Stimulated activated CD8-positive, alpha-beta memory T cell treated with anti-CD3 and anti-CD28 coated beads, Interleukin-15, amount 100 ng/mL, for 1 hour (primary cell): ENCODE data around the gene DOK3.
"Not testable (repeated sequence)": the region's sequence is repeated elsewhere in the genome, so short reads cannot be mapped to it uniquely, and the experiment has no call there.

Experiments
- DNase-seq: peaks from one replicate; pipeline ENCODE4 v3.0.0-alpha.2; 2020; ENCODE audit warnings: low read depth

Gene DOK3

DNA sequence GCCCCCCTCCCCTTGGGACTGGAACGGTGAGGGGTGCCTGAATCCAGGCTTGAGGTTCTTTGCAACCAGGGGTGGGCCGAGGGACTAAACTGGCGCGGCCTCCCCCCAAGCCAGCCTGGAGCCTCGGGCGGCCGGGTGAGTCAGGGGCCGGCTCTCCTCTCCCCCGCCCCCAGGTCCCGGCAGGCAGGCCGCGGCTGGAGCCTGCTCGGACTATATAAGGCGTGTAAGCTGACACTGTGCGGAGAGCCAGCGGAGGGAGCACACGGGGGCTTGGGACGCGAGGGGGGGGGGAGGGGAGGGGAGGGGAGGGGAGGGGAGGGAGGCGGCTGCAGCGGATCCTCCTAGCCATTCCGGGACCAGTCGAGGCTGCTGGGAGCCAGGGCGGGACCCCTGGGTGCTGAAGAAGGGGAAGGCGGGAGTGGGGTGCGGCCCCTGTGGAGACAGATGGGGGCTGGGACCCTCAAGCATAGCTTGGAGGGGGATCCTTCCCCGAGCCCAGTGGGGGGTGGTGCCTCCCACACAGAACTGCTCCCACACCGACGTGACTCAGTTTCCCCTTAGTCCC lies 12.8 kb downstream of the DOK3 start:
- no peak for DNase-seq

DNA sequence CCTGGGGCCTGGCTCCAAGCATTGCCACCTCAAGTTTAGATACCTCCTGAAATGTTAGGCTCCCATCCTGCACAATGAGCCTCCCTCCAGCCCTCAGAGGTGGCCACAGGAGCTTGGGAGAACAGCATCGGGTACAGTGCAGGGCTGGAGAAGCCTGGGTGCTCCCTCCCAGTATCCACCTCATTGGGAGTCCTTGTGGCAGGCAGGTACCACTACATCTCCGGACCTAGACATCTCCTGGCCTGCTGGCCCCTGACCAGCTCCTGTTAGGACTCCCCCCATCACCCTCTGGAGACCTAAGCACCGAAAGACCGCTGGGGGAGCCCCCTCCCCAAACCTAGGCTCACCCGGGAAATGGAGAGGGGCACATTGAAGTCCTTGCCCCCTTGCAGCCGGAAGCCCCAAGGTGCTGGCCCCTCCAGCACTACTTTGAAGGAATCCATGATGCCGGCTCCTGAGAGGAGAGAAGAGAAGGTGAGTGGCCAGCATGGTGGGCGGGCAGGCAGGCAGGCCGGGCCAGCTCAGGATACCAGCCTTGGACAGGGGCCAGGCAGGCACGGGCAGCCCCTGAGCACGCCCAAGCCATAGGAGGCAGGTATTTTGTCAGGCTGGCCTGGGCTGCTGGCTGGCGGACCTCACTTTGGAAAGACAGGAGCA lies 13.4 kb downstream of the DOK3 start:
- DNase-seq = no peak

DNA sequence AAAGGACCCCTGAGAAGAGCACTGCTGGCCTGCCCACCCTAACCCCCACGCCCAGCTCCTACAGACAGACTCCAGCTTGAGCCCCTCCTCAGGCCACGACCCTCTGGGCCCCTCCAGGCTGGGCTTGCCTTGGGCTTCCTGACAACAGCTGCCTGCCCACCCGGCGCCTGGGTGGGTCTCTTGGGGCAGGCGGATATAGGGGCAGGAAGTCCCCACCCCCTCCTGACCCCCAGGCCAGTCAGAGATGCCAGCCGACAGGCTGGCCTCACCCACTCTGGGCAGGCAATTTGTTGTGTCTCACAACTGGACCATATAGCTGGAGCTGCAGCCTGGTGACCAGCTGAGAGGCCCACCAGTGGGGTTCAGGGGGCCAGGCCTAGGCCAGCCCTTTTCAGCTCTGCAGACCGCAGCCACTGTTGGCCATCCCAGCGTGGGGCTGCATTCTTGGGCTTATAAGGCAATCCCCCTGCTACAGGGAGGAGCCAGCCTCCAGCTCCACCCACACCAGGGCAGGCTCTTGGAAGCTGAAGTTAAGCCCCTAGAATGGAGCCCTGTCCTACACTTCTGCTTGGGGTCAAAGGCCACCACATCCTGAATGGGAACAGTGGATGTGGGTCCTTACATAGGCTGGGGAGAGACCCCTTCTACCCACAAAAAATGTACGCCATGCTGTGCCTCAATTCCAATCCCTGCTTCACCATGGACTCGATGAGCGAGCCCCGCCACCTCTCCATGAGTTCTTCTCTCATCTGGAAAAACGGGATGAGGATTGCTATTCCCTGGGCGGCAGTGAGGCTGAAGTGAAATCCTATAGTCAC lies 14.2 kb downstream of the DOK3 start:
- DNase-seq = no peak

DNA sequence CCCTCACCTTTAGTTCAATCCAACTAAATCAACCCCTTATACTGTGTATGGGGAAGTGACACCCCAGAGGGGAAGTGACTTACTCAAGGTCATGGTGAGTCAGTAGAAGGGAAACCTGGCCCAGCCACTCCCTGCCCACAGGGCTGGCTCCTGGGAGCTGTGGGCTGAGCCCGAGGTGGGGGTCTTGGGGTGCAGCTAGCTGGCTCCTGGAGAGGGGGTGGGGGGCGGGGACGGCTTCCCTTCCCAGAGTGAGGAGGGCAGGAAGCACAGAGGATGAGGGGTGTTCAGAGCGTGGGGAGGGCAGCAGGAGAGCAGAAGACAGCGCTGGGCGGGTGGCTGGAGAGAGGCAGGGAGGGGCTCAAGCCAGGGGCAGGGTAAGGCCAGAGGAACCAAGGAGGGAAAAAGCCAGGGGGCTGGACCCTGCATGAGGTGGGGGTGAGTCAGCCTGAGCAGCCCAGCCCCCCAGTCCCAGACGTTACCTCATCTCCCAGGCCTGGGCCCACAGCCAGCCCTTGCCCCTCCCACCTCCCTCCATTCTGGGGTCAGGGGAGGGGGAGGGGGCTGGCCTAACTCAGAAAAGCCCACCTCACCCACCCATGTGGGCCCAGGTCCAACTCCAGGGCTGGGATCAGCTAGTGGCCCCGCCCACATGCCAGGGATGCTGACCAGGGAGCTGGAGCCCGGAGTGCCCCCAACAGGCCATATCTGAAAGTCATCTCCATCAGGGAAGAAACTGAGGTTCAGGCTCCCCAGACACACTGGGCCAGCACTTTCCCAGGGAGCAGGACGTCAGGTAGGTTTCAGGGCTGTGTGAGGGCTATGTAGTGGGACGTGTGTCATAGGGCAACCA lies 15.1 kb downstream of the DOK3 start:
- DNase-seq = no peak

DNA sequence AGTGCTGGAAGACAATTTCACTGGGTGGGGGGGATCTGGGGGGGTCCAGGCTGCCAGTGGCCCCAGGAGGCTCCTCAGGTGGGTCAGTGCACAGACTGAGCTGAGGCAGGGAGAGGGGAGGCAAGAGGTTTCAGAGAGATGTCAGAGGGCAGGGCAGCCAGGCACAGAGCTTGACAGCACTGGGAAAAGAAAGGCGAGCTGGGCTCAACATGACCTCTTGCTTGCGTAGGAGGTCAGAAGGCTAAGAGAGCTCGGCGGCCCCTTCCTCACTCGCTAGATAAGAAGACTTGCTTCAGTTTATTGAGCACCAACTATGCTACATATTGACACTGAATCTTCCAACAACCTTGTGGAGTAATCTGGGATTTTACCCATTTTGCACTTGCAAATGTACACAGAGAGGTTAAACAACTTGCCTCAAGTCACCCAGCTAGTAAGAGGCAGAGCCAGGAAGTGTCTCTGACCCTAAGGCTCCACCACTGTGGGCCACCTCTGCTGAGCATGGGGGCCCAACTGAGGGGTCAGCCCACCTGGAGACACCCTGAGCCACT lies 15.8 kb downstream of the DOK3 start:
- no peak for DNase-seq

DNA sequence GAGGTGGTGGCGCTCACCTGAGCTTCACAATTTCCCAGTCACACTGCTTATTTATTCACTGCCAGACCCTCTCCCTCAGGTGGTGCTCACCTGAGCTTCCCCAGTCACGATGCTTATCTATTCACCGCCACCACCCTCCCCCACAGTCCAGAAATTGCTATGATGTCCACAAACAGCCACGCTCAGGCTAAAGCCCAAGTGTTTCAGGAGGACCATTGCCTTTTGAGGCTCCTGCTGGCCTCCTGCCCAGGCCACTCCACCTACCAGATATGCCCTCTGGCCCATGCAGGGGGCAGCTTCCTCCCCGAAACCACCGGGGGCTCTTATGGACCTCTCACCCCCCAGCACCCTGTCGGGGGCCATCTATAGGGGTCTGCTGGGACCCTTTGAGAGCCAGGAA lies 16.8 kb downstream of the DOK3 start:
- DNase-seq = no peak

DNA sequence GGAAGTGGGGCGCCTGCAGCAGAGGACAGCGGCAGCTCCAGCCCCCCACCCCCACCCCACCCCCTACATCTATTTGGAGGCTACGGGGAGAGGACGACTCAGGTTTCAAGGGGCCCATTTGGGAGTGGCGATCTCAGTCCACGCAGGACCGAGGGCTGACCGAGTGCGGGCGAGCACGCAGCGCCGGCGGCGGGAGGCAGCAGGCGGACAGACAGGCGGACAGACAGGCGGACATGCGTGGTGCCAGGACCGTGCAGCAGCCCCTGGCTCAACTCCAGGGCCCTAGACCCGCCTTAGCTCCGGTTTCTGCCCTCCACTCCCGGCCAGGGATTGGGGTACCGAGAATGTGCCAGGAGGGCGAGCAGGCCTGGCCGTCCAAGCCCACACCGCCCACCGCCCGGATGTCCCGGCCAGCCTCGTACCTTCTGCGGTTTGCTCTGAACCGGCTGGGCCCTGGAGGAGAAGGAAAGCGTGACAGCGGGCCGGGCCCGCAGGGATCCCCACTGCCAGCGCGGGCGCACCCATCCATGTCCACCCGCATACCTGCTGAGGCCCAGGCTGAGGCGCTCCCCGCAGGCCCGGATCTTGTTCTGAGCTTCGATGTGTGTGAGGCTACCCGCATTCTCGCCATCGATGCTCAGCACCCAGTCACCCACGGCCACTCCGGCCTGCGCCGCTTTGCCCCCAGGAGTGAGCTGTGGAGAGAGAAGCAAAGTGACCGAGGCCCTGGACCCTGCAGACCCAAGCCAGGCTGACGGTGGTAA lies 17.5 kb downstream of the DOK3 start:
- DNase-seq = no peak

DNA sequence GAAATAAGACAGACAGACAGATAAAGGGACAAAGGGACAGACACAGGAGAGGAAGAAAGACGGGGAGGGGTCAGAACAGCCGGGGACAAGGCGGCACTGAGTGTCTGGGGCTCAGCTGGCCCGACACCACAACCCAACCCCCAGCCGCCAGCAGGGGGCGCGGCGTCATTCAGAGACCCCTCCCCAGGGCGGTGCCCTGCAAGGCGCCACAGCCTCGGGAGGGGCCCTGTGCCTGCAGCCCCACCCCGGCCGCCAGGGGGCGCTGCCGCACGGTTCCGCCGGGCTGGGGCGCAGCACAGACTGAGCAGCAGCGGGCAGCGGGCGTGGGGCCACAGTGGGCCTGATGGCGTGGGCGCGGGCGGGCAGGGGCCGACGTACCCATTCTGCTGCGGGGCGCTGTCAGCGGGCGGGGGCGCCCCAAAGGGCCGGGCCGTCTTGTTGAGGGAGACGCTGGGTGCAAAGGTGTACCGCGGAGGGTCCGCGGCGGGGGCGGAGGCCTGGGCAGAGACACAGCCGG lies 18.1 kb downstream of the DOK3 start:
- no peak for DNase-seq

DNA sequence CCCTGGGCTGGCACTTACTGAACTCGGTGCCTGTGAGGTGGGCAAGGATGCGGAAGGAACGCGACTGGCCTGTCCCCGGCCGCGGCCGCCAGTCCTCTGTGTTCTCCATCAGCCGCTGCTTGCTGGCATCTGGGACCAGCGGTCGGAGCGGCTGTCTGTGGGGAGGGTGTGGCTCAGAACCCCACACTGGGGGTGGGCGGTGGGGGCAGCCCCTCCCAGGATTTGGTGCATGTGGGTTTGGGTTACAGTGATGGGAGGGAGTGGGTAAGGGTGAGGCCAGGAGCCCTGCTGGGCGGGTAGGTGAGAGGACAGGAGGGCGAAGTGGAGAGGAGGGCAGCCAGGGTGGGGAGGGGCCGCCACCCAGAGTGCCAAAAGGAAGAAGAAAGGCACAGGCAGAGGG lies 18.6 kb downstream of the DOK3 start:
- no peak for DNase-seq

DNA sequence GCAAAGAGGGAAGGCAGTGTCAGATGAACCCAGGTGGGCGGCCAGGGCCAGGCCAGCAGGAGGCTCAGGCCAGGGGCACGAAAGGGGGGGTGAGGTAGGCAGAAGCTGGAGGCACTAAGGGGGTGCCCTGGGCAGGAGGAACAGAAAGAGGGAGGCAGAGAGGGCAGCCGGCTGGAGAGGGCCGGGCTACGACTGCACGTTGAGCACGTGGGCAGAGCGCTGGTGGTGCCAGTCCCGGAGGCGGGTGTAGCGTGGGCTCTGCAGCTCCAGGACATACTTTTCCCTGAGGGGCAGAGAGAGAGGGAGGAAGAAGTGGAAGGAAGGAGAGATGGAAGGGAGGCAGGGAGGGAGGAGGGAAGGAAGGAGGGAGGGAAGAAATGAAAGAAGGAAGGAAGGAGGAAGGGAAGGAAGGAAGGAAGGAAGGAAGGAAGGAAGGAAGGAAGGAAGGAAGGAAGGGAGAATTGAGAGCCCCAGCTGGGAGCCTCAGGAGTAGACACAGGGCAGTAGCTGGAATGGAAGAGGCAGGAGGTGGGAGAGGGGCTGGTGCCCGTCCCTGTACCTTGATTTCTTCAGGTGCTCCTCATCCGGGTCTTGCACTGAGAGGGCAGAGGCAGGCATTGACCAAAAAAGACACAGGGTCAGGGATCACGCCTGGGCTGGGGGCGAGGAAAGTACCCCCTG lies 19.2 kb downstream of the DOK3 start:
- DNase-seq = no peak

DNA sequence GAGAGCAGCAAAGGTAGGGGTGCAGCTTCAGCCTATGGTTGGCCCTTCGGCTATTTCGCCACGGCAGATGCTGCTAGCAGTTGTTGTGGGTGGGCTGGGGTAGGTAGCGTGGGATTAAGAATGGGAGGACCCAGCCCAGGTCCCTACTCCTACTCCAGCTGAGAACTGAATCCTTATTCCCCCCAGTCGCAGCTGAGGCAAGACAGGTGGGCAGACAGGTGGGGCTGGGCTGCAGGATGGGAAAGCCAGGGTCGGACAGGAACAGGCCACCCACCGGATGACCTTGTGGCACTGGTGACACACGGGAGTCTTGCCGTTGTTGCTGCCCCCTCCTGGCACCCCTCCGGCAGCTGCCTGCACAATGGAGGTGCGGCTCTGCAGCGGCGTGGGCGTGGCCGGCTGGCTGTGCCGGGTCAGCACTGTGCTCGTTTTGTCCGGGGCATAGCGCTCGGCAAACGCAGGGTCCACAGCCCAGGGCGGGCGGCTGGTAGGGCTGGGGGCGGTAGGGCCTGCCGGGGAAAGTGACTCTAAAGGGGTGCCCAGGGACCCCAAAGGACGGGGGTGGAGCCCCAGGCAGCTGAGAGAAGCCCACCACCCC lies 20.4 kb downstream of the DOK3 start:
- DNase-seq = no peak

DNA sequence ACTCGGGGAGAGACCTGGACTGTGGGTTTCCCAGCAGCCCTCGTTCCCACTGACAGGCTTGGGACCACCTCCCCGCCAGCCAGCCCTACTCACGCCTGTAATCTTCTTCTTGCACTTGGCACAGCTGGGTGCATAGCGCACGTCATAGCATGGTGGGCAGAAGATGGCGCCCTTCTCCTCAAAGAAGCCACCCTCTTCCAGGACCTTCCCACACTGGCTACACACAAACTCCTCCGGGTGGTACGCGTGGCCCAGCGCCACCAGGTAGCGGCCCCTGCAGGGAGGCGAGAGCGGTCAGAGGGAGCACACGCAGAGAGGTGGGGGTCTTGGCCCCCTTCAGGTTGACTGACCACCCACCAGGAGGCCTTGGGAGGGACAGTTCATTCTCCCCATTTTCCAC lies 21.7 kb downstream of the DOK3 start:
- DNase-seq = no peak

DNA sequence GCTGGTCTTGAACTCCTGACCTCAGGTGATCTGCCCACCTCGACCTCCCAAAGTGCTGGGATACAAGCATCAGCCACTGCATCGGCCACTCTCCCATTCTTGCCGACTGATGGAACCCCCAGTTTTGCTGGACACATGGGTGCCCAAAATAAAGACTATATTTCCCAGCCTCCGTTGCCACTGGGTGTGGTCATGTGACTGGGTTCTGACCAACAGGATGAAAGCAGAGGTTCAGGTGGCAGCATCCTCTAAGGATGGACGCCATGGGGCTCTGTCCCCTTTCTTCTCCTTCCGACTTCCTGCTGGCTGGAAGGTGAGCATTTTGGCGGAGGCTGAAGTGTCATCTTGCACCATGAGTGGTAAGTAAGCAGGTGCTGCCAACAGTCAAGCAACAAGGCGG lies 22.5 kb downstream of the DOK3 start:
- no peak for DNase-seq

DNA sequence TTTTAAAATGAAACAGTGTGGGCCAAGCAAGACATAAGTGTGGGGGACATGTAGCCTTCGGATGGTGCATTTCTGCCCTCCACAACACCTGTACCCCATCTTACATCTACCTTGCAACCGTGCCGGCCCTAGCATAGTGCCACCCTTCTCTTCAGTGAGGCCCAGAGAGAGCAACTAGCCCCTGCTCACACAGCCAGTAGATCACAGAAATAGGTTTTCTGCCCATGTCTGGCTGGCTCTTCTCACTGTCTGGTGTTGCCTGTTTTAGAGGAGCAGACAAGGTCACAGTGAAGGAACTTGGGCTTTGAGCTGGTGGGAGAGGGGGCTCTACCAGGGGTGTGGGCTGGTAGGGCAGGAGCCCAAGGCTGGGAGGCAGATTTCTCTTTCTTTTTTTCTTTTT lies 23.4 kb downstream of the DOK3 start:
- no peak for DNase-seq

DNA sequence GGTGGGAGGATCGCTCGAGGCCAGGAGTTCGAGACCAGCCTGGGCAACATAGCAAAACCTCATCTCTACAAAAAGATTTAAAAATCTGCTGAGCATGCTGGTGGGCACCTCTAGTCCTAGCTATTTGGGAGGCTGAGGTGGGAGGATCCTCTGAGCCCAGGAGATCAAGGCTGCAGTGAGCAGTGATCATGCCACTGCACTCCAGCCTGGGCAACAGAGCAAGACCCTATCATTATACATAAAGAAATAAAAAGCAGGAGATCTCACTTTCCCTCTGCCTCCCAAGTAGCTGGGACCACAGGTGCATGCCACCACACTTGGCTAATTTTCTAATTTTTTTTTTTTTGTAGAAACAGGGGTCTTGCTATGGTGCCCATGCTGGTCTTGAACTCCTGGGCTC lies 23.9 kb downstream of the DOK3 start:
- not testable (repeated sequence) for DNase-seq

DNA sequence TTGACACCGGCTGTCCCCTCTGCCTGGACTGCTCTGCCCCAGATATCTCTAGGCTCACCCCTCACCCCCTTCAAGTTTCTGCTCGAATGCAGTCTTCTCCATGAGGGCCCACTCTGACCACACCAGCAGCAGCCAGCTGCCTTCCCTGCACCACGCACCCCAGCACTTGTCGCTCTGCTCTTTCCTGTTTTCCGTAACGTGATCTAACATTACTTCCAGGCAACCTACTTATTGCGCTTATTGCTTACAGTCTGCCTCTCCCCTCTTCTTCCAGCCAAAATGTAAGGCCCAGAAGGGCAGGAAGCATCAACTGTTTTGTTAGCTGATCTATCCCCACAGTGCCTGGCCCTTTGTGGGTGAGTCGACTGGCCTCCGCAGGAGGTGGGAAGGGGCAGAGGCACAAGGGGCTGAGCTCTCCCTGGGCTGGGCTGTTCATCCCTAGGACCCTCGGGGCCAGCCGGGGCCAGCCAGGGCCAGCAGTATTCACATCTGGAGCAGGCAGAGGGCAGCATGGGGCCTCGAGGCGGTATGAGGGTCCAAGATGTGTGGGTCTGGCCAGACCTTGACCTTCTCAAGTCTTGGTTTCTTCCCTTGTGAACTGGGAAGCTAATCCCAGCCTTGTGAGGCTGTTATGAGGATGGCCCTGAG lies 24.6 kb downstream of the DOK3 start:
- no peak for DNase-seq

DNA sequence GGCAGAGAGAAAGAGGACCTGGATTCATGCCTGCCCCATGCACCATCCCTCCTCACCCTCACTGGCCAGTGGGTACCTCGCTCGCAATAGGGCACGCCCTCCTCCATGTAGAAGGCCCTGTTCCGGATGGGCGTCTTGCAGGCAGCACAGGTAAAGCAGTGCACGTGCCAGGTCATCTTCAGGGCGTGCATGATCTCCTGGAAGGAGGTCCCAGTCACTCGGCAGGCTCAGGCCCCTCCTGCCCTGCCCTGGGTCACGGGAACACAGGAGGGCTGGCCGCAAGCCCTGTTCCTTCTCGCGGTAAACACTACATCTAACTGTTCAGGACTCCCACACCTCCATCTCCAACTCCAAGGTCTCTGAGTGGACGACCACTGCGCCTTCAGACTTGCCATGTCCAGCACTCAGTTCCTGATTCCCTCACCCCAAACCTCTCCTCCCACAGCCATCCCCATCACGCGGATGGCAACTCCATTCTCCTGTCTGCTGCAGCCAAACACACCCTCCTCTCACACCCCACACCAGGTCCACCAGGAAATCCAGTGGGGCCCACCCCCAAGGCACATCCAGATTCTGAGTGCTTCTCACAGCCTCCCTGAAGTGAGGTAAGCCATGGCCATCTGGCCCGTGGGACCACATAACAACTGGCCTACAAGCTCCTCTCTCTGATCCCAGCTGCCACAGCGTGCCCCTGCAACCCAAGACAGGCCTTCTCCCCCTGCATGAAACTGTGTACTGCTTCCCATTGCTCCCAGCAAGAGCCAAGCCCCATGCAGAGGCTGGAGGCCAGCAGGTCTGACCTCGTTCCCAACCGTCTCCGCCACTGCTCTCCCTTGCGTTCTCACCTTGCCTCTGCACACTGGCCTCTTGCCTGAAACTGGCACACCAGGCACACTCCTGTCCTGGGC lies 25.4 kb downstream of the DOK3 start:
- no peak for DNase-seq

DNA sequence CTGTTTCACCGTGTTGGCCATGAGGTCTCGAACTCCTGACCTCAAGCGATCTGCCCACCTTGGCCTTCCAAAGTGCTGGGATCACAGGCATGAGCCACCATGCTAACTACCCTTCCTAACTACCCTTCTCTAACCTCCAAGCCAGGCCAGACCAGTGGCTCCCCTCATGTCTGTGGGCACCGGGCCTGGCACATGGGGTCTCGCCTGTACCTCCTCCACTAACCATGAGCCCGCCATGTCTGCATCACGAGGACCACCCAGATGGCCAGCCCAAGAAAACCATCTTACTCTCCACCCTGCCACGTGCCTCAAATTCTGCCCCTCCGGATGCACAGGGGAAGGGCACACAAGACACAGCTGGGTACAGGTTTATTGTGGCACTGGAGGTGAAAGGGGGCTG lies 26.6 kb downstream of the DOK3 start:
- no peak for DNase-seq

DNA sequence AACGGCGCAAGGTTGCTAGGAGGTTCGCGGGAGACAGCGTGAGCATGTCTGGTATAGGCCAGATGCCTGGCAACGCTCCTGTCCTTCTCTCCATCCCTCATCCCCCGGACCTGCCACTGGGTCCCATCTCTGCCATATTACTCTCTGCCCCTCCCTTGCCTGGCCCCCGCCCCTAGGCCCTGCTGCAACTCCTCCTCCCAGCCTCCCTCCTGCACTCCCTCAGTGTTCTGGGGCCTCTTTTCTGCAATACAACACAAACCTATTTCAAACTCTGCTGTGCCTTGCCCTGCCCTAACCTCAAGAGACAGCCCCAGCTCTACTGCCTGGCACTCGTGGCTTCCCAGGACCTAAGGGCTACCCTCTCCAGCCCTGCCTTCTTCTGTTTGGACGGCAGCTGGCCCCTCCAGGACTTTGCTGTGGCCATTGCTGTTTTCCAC lies 27.2 kb downstream of the DOK3 start:
- DNase-seq = no peak
